NCI-H1092 (cell line): ENCODE results near the gene PKD2L1.
"Not testable (repeated sequence)": the region's sequence is repeated elsewhere in the genome, so short reads cannot be mapped to it uniquely, and the experiment has no call there.

ENCODE experiments used
- DNase-seq: peaks from one replicate; lab custom pipeline; 2025; lab: John Stamatoyannopoulos, UW

Gene PKD2L1

GRCh38 chr10:100333661-100334440 is 3.8 kb upstream of the PKD2L1 start:
- DNase-seq, result no peak

GRCh38 chr10:100333106-100333505 is 3.1 kb upstream of the PKD2L1 start:
- no peak for DNase-seq

GRCh38 chr10:100328198-100328597 is 1.8 kb downstream of the PKD2L1 start:
- DNase-seq, result no peak

- no peak for DNase-seq
Observed at GRCh38 chr10:100327718-100328009, 2.4 kb downstream of the PKD2L1 start.

GRCh38 chr10:100327007-100327717 is 2.9 kb downstream of the PKD2L1 start:
- DNase-seq, result peak; percentile 32

GRCh38 chr10:100325158-100325557 is 4.9 kb downstream of the PKD2L1 start:
- DNase-seq, result no peak

GRCh38 chr10:100319707-100320402 is 10.2 kb downstream of the PKD2L1 start:
- peak; percentile 41 for DNase-seq

GRCh38 chr10:100318207-100318606 is 11.8 kb downstream of the PKD2L1 start:
- DNase-seq, result no peak

GRCh38 chr10:100315615-100316014 is 14.4 kb downstream of the PKD2L1 start:
- no peak for DNase-seq

- DNase-seq, result no peak
Observed at GRCh38 chr10:100311298-100311697, 18.7 kb downstream of the PKD2L1 start.

GRCh38 chr10:100307684-100308083 is 22.3 kb downstream of the PKD2L1 start:
- DNase-seq, result no peak

- no peak for DNase-seq
Observed at GRCh38 chr10:100306861-100307260, 23.2 kb downstream of the PKD2L1 start.

GRCh38 chr10:100304414-100304813 is 25.6 kb downstream of the PKD2L1 start:
- DNase-seq, result no peak

- peak; percentile 28 for DNase-seq
Observed at GRCh38 chr10:100303724-100304319, 26.2 kb downstream of the PKD2L1 start.

GRCh38 chr10:100301123-100301522 is 28.9 kb downstream of the PKD2L1 start:
- not testable (repeated sequence) for DNase-seq

- DNase-seq, result no peak
Observed at GRCh38 chr10:100297242-100297641, 32.8 kb downstream of the PKD2L1 start.

GRCh38 chr10:100293066-100293465 is 37.0 kb downstream of the PKD2L1 start:
- DNase-seq, result no peak

- DNase-seq, result not testable (repeated sequence)
Observed at GRCh38 chr10:100292300-100292699, 37.7 kb downstream of the PKD2L1 start.

GRCh38 chr10:100291356-100291755 is 38.7 kb downstream of the PKD2L1 start:
- no peak for DNase-seq

GRCh38 chr10:100289641-100290040 is 40.4 kb downstream of the PKD2L1 start:
- no peak for DNase-seq

- DNase-seq, result no peak
Observed at GRCh38 chr10:100288196-100288595, 41.8 kb downstream of the PKD2L1 start.

GRCh38 chr10:100287756-100288155 is 42.3 kb downstream of the PKD2L1 start:
- no peak for DNase-seq
